K562 (cell line): ENCODE results near the gene PCARE. TPM values are rescaled to one million over a fixed set of nuclear protein-coding genes. Genes with fewer than 3 reads are reported as not detected.

Experiments
- ATAC-seq: fragments of 200-7000 bp; cut with Tn5 transposase; 3 replicates; pipeline ENCODE4 v1.9.1; 2020; ENCODE audit warnings: moderate library complexity
- BruUV-seq: library from RNA; stranded (reverse); fragments of 400-500 nt; replicated peaks from 2 replicates; lab custom pipeline; 2021; lab: Mats Ljungman, UMichigan
- CTCF ChIA-PET: fragments of 300-600 bp; formaldehyde crosslinking; extraction: SDS; loops from one replicate; lab custom pipeline; 2021; ENCODE audit warnings: low intra/inter-chr PET ratio; lab: Yijun Ruan, JAX
- POLR2A ChIA-PET: fragments of 300-600, 350-650 bp; sonication (Branson Sonifier 250); formaldehyde crosslinking; extraction: SDS; loops from one replicate; lab custom pipeline; 2021; ENCODE audit warnings: antibody characterized with exemption, inconsistent platforms; lab: Yijun Ruan, JAX
- DNase-seq, 4 experiments: peaks; one replicate each; pipeline versions ENCODE4 v3.0.0 to v3.0.0-alpha.2; 2011 to 2018; ENCODE audit warnings: low spot score in 3 of 4, mixed read lengths in 3 of 4; ENCODE audit errors: extremely low read depth in 1 of 4
- FAIRE-seq: peaks from 2 replicates; lab custom pipeline; 2011; peaks lifted over from hg19 to GRCh38; lab: Jason Lieb, UNC
- H2AFZ ChIP-seq: 2 replicates; pipeline ENCODE4 v1.6.0; 2011; ENCODE audit warnings: low read depth, low read length, control low read depth, inconsistent platforms
- H3K27ac ChIP-seq: fragments of 200-600 bp; 3 replicates; pipeline ENCODE4 v1.8.0; 2011; ENCODE audit warnings: low read depth, mild to moderate bottlenecking, control low read depth, inconsistent platforms, low read length, moderate library complexity, mixed read lengths; ENCODE audit errors: extremely low read depth
- H3K27me3 ChIP-seq, 2 experiments: fragments of 300-600 bp in 1 of 2; 2 replicates in 1 of 2; 3 replicates in 1 of 2; pipeline versions ENCODE4 v1.6.0 to v1.8.0; 2011; ENCODE audit warnings: inconsistent platforms in 2 of 2, low read length in 2 of 2, mild to moderate bottlenecking in 1 of 2, mixed read lengths in 1 of 2, moderate library complexity in 1 of 2; ENCODE audit not compliant: control insufficient read depth in 2 of 2, insufficient read depth in 2 of 2
- H3K36me3 ChIP-seq: fragments of 300-600 bp; 3 replicates; pipeline ENCODE4 v1.8.0; 2011; ENCODE audit warnings: mild to moderate bottlenecking, low read length, inconsistent platforms; ENCODE audit not compliant: control insufficient read depth, insufficient read depth
- H3K4me1 ChIP-seq, 2 experiments: fragments of 200-600 bp in 1 of 2; replicated peaks in 1 of 2; 2 replicates in 1 of 2; 3 replicates in 1 of 2; pipeline versions ENCODE4 v1.5.1 to v1.8.0; 2011; ENCODE audit warnings: inconsistent platforms in 2 of 2, low read length in 2 of 2, mild to moderate bottlenecking in 1 of 2, mixed read lengths in 1 of 2, moderate library complexity in 1 of 2; ENCODE audit not compliant: control insufficient read depth in 2 of 2, insufficient read depth in 2 of 2
- H3K4me2 ChIP-seq: 2 replicates; pipeline ENCODE4 v1.6.1; 2011; ENCODE audit warnings: low read length, control low read depth, inconsistent platforms, mixed read lengths; ENCODE audit not compliant: insufficient read depth
- H3K4me3 ChIP-seq: fragments of 200-600 bp; sonication (generic), shearing (Covaris generic); 2 replicates; pipeline ENCODE4 v1.5.1; 2016; ENCODE audit warnings: control low read depth, inconsistent platforms
- H3K79me2 ChIP-seq: fragments of 200-600 bp; 3 replicates; pipeline ENCODE4 v1.8.0; 2011; ENCODE audit warnings: low read length, inconsistent platforms; ENCODE audit not compliant: control insufficient read depth, insufficient read depth
- H3K9ac ChIP-seq, 2 experiments: 2 replicates each; pipeline versions ENCODE4 v1.6.0 to v1.6.1; 2011; ENCODE audit warnings: low read depth in 2 of 2, low read length in 2 of 2, control low read depth in 1 of 2, inconsistent platforms in 1 of 2, mild to moderate bottlenecking in 1 of 2, mixed read lengths in 1 of 2; ENCODE audit not compliant: insufficient read depth in 1 of 2
- H3K9me1 ChIP-seq: one replicate; pipeline ENCODE4 v1.6.0; 2011; ENCODE audit warnings: inconsistent platforms, mild to moderate bottlenecking, low read length, moderate library complexity; ENCODE audit not compliant: control insufficient read depth, insufficient read depth
- H3K9me3 ChIP-seq: replicated peaks from 2 replicates; pipeline ENCODE4 v1.5.1; 2011; ENCODE audit warnings: low read depth, low read length, inconsistent platforms; ENCODE audit not compliant: control insufficient read depth, insufficient read depth
- H4K20me1 ChIP-seq: replicated peaks from 2 replicates; pipeline ENCODE4 v1.6.1; 2011; ENCODE audit warnings: low read length, inconsistent platforms, mixed read lengths; ENCODE audit not compliant: control insufficient read depth, insufficient read depth
- CBX5 ChIP-seq: IDR thresholded peaks from 2 replicates; pipeline ENCODE4 v1.6.1; 2014; ENCODE audit warnings: low read depth, borderline replicate concordance
- DNMT1 ChIP-seq: fragments of 450-650 bp; IDR thresholded peaks from 2 replicates; pipeline ENCODE4 v1.6.1; 2016; ENCODE audit warnings: antibody characterized with exemption, mild to moderate bottlenecking
- HMG20B ChIP-seq: fragments of 250-450 bp; sonication (Bioruptor Pico); IDR thresholded peaks from 2 replicates; pipeline ENCODE4 v1.5.0; 2021; ENCODE audit warnings: mild to moderate bottlenecking
- LARP7 ChIP-seq: fragments of 450-650 bp; IDR thresholded peaks from 2 replicates; pipeline ENCODE4 v1.6.1; 2016
- MAX ChIP-seq: sonication (generic); formaldehyde crosslinking; IDR thresholded peaks from 2 replicates; pipeline ENCODE4 v1.9.0; 2022; ENCODE audit warnings: mild to moderate bottlenecking, missing genetic modification reagents
- PYGO2 ChIP-seq: fragments of 450-650 bp; IDR thresholded peaks from 2 replicates; pipeline ENCODE4 v1.6.1; 2016; ENCODE audit warnings: mild to moderate bottlenecking, missing genetic modification characterization, moderate library complexity, missing compliant biosample characterization
- RB1 ChIP-seq: fragments of 450-650 bp; IDR thresholded peaks from 2 replicates; pipeline ENCODE4 v1.6.1; 2017; ENCODE audit warnings: low read depth, mild to moderate bottlenecking
- SMC3 ChIP-seq: conservative IDR thresholded peaks from 2 replicates; pipeline ENCODE4 v1.6.1; 2011; ENCODE audit warnings: low read depth, low read length, improper control_type of control experiment; ENCODE audit not compliant: insufficient read depth
- SREBF1 ChIP-seq: fragments of 150-350 bp; IDR thresholded peaks from 2 replicates; pipeline ENCODE4 v1.6.1; 2014; ENCODE audit warnings: antibody characterized with exemption, low read depth, low read length, borderline replicate concordance
- WGBS: fragments of 100-300 bp; shearing (Covaris generic); methylation state at CpG from one replicate; pipeline ENCODE4 v1.1.6; 2016; ENCODE audit warnings: low coverage, mixed read lengths; ENCODE audit not compliant: insufficient coverage; ENCODE audit errors: missing lambda C conversion rate; 5-methylcytosine and 5-hydroxymethylcytosine counted together
- in situ Hi-C: fragments of 300-500 bp; cut with MboI; formaldehyde crosslinking; loops from 4 replicates; pipeline ENCODE4 v1.15.0; 2018; ENCODE audit warnings: inconsistent platforms, mixed read lengths
- intact Hi-C: fragments of 100-400 bp; cut with micrococcal nuclease; formaldehyde crosslinking; loops from 2 replicates; pipeline ENCODE4 v1.14.2; 2022
- polyA plus RNA-seq, 8 experiments: library from polyadenylated mRNA; depleted of rRNA in 4 of 8; stranded (reverse) in 5 of 8; unstranded in 3 of 8; fragments of >200 nt; fragmentation: Nextera tagmentation in 2 of 8; fragmentation: Illumina TruSeq in 1 of 8; extraction: Ambion mirVana in 2 of 8; extraction: Trizol in 1 of 8; gene quantifications; 2 replicates each; pipeline versions ENCODE4 v1.2.1 to v1.2.3, GENCODE V29; 2011 to 2014; ENCODE audit warnings: inconsistent platforms in 1 of 8, missing spikeins in 1 of 8
- total RNA-seq, 7 experiments: library from RNA; depleted of rRNA in 6 of 7; stranded (reverse); fragments of >200 nt in 6 of 7; fragmentation: Illumina TruSeq in 2 of 7; extraction: Trizol in 2 of 7; gene quantifications; 2 replicates each; pipeline versions ENCODE4 v1.2.1 to v1.2.3, GENCODE V29; 2011 to 2021; ENCODE audit warnings: low replicate concordance in 1 of 7
- TF ChIP-seq, protein P1 (sequence below): sonication (generic); formaldehyde crosslinking; IDR thresholded peaks from 2 replicates; pipeline ENCODE4 v1.8.0; 2022; ENCODE audit warnings: mild to moderate bottlenecking, missing genetic modification reagents
- TF ChIP-seq, protein P2 (sequence below): fragments of 450-650 bp; IDR thresholded peaks from 2 replicates; pipeline ENCODE4 v1.6.1; 2017; ENCODE audit warnings: antibody characterized with exemption

Gene PCARE
- total and polyA plus RNA-seq, 9 of the 15 experiments (the other 6 are each of a cell fraction or from before 2014, with no cell fraction given), result not detected

DNA sequence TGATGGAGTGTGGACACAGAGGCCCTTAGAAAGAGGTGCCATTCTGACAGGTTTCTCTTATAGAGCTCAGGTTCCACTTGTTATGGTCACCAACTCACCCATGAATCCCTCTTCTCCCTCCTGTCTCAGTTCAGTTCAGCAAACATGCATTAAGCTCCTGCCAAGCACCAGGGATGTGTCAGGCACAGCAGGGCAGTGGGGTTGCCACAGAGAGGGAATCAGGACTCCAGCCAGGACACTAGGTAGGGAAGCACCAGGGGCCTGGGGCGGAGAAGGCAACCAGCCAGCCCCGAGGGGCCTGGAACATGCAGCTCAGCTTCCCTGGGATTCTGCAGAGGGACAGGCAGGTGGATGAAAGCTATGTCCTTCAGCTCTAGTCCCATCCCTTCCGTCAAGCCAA, 48.6 kb downstream of the PCARE start:
- intact Hi-C loops, result no loop called here
- H3K9ac ChIP-seq, result no peak overlapping the region
- H2AFZ ChIP-seq, result no peak overlapping the region
- H3K4me2 ChIP-seq, result no peak overlapping the region
- no peaks in the 10 kb centered on the region for H3K79me2 ChIP-seq
- DNase-seq, result no peak
- H3K9me3 ChIP-seq, result no peaks in the 10 kb centered on the region
- peaks cover 13 to 69% of the 10 kb centered on the region in 2 experiments for H3K27me3 ChIP-seq
- TF ChIP-seq RB1 (no peak), LARP7 (no peak), MAX (CRISPR knock-in tag) (no peak), HMG20B (CRISPR knock-in tag) (no peak), SREBF1 (no peak), CBX5 (no peak), SMC3 (no peak), DNMT1 (no peak), PYGO2 (no peak)
- TF ChIP-seq, protein P1, sequence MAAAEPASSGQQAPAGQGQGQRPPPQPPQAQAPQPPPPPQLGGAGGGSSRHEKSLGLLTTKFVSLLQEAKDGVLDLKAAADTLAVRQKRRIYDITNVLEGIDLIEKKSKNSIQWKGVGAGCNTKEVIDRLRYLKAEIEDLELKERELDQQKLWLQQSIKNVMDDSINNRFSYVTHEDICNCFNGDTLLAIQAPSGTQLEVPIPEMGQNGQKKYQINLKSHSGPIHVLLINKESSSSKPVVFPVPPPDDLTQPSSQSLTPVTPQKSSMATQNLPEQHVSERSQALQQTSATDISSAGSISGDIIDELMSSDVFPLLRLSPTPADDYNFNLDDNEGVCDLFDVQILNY (CRISPR knock-in tag), result no peak
- TF ChIP-seq, protein P2, sequence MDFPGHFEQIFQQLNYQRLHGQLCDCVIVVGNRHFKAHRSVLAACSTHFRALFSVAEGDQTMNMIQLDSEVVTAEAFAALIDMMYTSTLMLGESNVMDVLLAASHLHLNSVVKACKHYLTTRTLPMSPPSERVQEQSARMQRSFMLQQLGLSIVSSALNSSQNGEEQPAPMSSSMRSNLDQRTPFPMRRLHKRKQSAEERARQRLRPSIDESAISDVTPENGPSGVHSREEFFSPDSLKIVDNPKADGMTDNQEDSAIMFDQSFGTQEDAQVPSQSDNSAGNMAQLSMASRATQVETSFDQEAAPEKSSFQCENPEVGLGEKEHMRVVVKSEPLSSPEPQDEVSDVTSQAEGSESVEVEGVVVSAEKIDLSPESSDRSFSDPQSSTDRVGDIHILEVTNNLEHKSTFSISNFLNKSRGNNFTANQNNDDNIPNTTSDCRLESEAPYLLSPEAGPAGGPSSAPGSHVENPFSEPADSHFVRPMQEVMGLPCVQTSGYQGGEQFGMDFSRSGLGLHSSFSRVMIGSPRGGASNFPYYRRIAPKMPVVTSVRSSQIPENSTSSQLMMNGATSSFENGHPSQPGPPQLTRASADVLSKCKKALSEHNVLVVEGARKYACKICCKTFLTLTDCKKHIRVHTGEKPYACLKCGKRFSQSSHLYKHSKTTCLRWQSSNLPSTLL, result no peak
- POLR2A ChIA-PET, result interaction anchor here (0.7 kb wide), 1 partner anchor 25 kb away, joined by 4 read pairs; no protein-coding TSS in a partner anchor
- BruUV-seq, result no TSS peak
- in situ Hi-C loops, result no loop called here
- CTCF ChIA-PET, result no interaction called here
- H3K4me3 ChIP-seq, result no peak overlapping the region
- no peak overlapping the region for H3K27ac ChIP-seq
- FAIRE-seq, result no peak
- H4K20me1 ChIP-seq, result peaks cover 16% of the 10 kb centered on the region; the same call in 1 of the 2 replicates
- ATAC-seq, result no peak
- H3K36me3 ChIP-seq, result no peaks in the 10 kb centered on the region
- WGBS, result 0% methylated on average over 2 of the region's 3 CpGs
- 0 out of 5 replicates have a peak, but pooled peaks cover 0 to 2% of the 10 kb centered on the region in 2 experiments for H3K4me1 ChIP-seq
- H3K9me1 ChIP-seq, result no peaks in the 10 kb centered on the region
